ENCODE data around the gene FRMD4B.

DNA sequence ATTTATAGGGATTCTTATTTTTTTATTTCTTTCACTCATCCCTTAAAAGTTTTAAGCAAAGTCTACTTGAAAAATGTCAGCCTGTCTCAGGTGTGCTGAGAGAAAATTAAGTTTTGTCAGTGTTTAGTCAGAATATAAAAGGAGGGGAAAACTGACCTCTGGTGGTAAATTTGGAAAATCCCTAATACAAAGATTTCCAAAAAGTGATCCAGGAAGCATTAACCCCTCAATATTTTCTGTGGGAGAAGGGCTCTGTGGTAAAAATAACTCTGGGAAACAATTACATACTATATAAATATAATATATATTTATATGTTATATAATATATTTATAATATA is 41.0 kb upstream of the FRMD4B start:
- TF ChIP-seq POLR2A (IDR thresholded peaks at IDR 0.05; ENCODE audit: low read length) (no peak), EHF (CRISPR knock-in tag; IDR thresholded peaks at IDR 0.05) (no peak), POLR2AphosphoS2 (conservative IDR thresholded peaks at IDR 0.05; ENCODE audit: low read length) (no peak), GATA3 (IDR thresholded peaks at IDR 0.05; ENCODE audit: borderline replicate concordance) (no peak), FOXS1 (CRISPR knock-in tag; IDR thresholded peaks at IDR 0.05) (no peak)
- TF ChIP-seq, protein P1, sequence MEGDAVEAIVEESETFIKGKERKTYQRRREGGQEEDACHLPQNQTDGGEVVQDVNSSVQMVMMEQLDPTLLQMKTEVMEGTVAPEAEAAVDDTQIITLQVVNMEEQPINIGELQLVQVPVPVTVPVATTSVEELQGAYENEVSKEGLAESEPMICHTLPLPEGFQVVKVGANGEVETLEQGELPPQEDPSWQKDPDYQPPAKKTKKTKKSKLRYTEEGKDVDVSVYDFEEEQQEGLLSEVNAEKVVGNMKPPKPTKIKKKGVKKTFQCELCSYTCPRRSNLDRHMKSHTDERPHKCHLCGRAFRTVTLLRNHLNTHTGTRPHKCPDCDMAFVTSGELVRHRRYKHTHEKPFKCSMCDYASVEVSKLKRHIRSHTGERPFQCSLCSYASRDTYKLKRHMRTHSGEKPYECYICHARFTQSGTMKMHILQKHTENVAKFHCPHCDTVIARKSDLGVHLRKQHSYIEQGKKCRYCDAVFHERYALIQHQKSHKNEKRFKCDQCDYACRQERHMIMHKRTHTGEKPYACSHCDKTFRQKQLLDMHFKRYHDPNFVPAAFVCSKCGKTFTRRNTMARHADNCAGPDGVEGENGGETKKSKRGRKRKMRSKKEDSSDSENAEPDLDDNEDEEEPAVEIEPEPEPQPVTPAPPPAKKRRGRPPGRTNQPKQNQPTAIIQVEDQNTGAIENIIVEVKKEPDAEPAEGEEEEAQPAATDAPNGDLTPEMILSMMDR (IDR thresholded peaks at IDR 0.05): peak; percentile 25; the same call in 2 of the 3 replicates

All from A549 (cell line).